UCSD-AML1 (cell line): ENCODE measurements around the gene RAB8A.
"Not testable (repeated sequence)": the region's sequence is repeated elsewhere in the genome, so short reads cannot be mapped to it uniquely, and the experiment has no call there.

Experiments
- DNase-seq: peaks from one replicate; lab custom pipeline; 2025; ENCODE audit not compliant: unreplicated experiment; lab: John Stamatoyannopoulos, UW

RAB8A gene

GRCh38 chr19:16077984-16078758 is 33.5 kb upstream of the RAB8A start:
- peak; percentile 47 for DNase-seq

GRCh38 chr19:16078759-16079707 is 32.7 kb upstream of the RAB8A start:
- peak; percentile 66 for DNase-seq

GRCh38 chr19:16084067-16084685 is 27.5 kb upstream of the RAB8A start:
- DNase-seq, result no peak

GRCh38 chr19:16085115-16085514 is 26.6 kb upstream of the RAB8A start:
- no peak for DNase-seq

GRCh38 chr19:16087404-16087803 is 24.3 kb upstream of the RAB8A start:
- DNase-seq, result not testable (repeated sequence)

GRCh38 chr19:16087940-16088339 is 23.7 kb upstream of the RAB8A start:
- no peak for DNase-seq

- DNase-seq, result no peak
Measured at GRCh38 chr19:16088351-16089009, 23.2 kb upstream of the RAB8A start.

- DNase-seq, result no peak
Measured at GRCh38 chr19:16089010-16089846, 22.5 kb upstream of the RAB8A start.

- DNase-seq, result no peak
Measured at GRCh38 chr19:16091546-16092475, 19.9 kb upstream of the RAB8A start.

- no peak for DNase-seq
Measured at GRCh38 chr19:16094360-16095070, 17.2 kb upstream of the RAB8A start.

GRCh38 chr19:16095071-16095571 is 16.6 kb upstream of the RAB8A start:
- no peak for DNase-seq

- DNase-seq, result no peak
Measured at GRCh38 chr19:16096280-16096855, 15.3 kb upstream of the RAB8A start.

- no peak for DNase-seq
Measured at GRCh38 chr19:16098416-16098768, 13.3 kb upstream of the RAB8A start.

GRCh38 chr19:16098821-16099220 is 12.9 kb upstream of the RAB8A start:
- no peak for DNase-seq

- not testable (repeated sequence) for DNase-seq
Measured at GRCh38 chr19:16099314-16099965, 12.2 kb upstream of the RAB8A start.

GRCh38 chr19:16100524-16100923 is 11.2 kb upstream of the RAB8A start:
- no peak for DNase-seq

- DNase-seq, result no peak
Measured at GRCh38 chr19:16104722-16105121, 7.0 kb upstream of the RAB8A start.
